Activated CD8-positive, alpha-beta memory T cell treated with anti-CD3 and anti-CD28 coated beads for 1 hour (primary cell): Measurements from ENCODE around the gene SYNRG.

Experiments used
- DNase-seq, 2 donors: peaks; one replicate each; pipeline ENCODE4 v3.0.0-alpha.2; 2020; ENCODE audit warnings: low read depth in 1 of 2; ENCODE audit errors: extremely low read depth in 1 of 2

Gene SYNRG

DNA sequence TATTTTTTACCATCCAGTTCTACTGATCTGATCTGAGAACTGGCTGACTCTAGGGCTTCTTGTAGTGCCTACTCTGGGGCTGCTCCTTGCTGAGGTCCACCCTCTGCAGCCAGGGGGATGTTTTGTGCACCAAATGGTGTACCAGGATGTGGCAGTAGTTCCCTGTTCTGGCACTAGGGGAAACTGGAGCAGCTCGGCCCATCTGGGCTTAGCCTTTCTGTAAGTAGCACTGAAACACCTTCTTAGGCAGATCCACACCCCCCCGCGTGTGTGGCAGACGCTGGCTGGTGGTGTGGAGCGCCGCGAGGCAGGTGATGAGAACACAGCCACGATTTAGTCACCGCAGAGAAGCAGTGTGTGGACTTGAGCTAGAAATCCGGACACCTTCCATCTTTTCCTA is 102.5 kb downstream of the SYNRG start:
- no peak for DNase-seq

DNA sequence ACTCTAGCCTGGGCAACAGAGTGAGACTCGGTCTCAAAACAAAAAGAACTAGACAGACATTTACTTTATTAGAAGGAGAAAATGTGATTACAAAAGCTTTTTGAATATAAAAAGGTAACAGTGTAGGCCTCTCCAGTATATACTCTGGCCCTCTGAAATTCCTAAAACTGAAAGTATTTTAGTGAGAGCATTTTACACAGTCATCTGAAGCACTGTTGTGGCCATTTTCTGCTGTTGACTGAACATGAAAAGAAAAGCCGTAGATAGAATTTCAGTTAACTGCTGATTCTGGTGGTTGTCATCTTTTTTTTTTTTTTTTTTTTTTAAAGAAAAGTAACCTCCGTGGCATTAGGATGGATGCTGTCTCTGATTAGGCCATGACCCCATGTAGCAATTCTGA is 103.9 kb downstream of the SYNRG start:
- DNase-seq = no peak

DNA sequence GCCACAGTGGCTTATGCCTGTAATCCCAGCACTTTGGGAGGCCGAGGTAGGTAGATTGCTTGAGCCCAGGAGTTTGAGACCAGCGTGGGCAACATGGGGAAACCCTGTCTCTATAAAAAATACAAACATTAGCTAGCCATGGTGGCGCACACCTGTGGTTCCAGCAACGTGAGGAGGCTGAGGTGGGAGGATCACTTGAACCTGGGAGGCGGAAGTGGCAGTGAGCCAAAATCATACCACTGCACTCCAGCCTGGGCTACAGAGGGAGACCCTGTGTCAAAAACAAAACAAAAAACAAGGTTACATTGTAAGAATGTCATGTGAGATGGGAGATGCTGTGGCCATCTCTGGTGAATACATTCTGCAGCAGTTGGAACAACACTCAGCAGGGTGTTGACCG is 106.1 kb downstream of the SYNRG start:
- no peak for DNase-seq

DNA sequence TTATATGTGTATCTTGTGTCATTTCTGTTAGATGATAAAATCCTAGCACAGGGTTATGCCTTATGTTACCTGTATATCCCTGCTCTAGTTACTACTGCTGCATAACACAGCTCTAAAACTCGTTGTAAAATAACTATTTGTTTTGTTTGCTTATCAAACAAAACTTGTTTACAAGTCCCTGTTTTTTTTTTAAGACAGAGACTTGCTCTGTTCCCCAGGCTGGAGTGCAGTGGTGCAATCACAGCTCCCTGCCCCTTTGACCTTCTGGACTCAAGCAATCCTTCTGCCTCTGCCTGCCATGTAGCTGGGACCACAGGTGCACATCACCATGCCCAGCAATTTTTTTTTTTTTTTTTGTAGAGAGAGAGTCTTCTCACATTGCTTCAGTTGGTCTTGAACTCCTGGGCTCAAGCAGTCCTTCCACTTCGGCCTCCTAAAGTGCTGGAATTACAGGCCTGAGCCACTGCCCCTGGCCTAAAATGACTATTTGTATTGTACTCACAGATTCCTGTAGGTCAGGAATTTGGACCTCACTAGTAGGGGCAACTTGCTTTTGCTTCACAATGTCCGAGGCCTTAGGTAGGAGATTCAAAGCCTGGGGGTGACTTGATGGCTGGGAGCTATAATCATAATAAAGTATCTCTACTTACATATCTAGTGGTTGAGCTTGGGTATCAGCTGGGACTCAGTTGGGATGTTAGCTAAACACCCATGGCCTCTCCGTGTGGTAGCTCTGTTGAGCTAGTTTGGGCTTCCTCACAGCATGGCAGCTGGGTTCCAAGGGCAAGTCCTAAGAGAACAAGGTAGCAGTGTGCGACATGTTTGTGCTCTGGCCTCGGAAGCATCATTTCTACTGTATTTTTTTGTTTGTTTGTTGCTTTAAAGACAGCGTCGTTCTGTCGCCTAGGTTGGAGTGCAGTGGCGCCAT is 106.9 kb downstream of the SYNRG start:
- DNase-seq = no peak

DNA sequence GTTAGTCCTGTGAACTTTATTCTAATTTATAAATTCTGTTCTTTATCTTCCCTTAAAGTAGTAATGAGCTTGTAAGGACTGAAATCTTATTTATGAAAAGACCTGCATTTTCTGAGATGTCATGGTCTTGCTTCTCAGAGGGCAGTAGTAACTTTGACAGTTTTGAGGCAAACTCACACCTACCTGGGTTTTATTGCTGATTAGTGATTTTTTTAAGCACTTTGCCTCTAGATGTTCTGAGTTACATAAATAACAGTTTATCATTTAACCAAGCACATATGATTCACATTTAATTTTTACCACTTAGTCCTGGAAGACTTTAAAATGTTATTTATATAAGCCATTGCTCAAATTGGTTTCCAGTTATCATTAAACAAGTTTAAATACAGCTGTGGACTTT is 108.8 kb downstream of the SYNRG start:
- DNase-seq = no peak

DNA sequence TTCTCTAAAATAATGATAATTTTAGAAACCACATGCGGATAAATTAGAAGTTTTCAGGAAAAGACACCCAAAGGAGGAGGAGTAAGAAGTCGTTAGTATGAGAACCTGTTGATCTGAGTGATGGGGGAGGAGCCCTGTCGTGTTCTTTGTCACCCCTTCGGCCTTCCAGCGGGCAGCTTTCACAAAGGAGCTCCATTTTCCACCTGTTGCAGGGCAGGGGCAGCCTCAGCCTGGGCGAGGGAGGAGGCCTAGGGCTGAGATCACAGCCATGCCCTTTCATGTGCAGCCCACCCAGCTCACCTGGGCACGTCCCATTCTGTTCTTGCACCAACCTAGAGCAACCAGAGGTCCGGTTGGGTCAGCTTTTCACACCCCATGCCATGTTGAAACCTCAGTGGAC is 114.2 kb downstream of the SYNRG start:
- no peak for DNase-seq

DNA sequence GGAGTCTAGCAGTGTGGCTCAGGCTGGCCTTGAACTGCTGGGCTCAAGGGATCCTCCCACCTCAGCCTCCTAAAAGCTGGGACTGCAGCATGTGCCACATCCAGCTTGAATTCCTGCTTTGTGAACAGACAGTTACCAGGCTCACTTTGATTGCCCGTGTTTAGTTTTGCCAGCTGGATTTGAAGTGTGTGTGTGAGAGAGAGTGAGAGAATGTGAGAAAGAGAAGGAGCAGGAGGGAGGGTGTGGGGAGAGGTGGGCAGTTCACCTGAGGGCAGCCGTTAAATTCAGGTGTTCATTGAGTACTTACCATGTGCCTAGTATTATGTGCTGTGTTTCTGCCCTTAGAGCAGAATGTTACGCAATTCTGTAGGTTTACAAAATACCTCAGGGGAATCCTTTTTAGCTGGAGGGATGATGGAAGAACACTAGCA is 114.8 kb downstream of the SYNRG start:
- DNase-seq = no peak

DNA sequence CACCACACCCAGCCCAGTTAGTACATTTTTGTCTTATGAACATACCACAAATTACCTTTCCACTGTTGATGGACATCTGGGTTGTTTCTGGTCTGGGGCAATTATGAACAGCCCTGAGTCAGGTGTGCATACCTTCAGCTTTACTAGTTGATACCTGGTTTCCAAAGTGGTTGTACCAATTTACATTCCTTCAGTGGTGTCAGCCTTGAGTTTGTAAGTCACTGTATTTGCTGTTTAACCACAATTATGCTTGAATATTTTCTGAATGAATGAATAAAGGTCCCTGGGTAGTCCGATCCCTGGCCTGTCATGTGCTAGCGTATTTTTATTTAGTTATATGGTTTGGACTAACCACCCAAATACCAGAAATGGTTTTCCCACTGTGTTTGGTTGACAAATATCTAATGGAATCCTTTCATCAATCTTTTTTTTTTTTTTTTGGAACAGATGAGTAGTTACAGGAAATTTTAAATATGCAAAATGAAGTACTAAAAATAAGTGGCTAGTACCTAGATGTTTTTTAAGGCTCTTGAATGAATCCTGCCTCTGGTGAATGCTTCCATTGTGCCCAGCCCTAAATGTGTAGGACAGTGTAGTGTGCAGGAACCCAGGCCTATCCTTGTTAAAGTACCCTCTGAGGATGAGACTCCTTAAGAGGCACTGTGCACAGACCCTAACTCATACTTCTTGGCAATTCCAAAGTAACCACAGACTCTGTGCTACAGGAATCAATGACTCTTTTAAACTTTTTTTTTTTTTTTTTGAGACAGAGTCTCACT is 115.8 kb downstream of the SYNRG start:
- no peak for DNase-seq

DNA sequence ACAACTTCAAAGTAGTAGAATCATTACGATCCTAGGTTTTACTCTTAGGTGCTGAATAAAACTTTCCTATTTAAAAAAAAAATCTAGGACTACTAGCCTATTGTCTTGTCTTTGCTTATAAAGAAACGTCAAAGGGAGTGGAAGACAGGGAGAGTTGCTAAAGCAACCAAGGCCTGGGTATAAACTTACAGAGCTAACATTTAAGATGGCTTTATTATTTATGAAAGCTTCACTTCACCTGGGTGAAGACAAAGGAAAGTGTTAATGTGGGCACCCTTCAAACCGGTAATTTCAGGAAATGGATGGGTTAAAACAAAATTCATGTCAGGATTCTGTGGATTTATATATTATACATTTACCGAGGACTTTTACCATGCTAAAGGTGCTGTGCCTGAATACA is 117.1 kb downstream of the SYNRG start:
- no peak for DNase-seq

DNA sequence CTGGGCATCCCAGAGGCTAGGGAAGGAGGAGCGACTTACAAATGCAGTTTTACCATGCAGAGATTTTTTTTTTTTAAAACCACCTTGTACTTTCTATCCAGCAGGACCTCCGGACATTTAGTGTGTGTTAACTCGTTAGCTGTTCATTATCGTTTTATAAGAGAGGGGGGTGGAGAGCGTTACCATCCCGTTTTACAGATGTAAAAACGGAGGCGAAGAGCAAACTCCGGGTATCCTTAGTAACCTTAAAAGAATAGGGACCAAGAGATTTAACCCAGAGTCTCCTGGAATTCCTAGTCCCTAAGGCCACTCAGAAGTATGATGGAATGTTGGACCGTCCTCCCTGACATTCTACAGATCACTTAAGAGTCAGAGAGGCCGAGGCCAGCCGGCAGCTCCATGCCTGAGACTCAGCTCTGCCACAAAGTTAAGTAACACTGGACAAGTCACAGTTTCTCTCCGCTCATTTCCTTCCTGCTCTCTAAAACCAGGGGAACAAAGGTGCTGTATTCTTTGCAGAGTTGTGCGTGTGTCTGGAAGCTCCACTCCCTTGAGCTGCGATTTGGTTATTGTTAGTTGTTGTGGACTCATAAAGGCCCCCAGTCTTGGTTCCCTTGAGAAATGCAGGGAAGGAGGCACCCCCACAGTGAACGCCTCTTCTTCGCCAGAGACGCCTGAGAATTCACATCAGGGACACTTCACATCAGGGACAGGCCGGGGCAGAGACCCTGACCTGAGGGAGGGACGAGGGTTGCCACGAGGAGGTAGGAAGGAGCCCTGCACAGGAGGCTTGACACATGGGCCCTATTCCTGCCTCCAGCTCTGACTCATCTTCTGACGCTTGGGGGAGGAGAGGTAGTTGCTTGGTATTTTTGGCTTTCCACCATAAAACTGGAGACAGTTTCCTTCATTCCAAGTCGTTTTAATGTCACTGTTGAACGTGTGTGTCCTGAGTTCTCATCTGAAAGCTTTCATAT is 118.3 kb downstream of the SYNRG start:
- no peak for DNase-seq

DNA sequence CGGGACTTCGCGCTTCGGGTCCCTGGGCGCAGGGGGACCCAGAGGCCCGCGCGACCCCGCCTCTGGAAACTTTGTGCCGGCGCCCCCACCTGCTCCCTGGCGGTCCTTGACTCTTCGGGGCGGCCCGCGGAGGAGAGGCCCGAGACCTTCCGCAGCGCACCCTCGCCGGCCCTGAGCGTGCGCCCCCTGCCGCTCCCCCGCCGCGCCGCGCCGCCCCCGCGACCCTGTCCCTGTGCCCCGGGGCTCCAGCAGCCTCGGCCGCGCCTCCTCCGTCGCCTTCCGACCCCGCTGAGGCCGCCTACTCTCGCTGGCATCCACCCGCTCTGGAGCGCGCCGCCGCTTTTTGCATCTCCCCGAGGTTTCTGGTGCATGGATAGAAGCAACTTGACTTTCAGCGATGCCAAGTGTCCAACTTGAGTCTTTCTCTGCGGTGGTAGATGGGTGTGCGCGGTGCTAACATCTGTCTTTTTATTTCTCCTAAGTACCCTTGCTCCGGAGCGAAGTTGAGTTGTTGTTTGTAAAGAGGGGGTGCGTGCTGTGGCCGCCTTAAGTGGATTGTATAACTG is 119.1 kb downstream of the SYNRG start:
- DNase-seq = peak; percentile 37 to 60

DNA sequence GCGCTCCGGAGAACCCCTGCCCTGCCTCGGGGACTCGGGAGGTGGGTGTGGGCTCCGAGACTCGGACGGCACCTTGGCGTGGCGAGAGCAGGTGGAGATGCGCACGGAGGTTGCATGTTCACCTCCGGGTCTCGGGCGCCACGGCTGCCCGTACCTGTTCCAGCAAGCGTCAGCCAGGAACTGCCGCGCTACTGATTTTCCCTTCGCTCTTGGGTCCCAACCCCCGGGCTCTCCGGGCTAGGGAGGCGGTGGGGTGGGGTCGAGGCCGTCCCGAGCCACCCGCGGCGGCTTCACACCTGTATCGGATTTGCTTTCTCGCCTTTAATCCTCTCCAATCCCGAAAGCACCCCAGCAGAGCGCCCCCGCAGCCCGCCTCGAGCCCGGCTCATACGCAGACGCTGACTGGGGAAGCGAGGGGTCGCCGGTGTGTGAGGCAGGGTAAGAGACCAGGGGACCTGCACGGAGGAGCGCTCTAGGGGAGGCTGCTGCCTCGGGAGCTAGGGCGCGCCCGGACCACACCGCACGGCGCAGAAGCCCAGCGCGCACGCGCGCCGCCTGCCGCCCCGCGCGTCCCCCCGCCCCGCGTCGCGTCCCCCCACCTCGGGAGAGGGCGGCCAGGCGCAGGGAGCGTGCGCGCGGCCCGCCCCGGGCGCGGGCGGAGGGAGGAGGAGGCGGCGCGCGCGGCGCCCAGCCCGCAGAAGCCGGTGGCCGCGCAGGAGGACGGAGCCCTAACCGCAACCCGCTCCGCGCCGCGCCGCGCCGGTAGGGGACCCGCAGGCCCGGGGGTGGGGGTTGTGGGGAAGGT is 119.8 kb downstream of the SYNRG start, which contains the start of gene DUSP14:
Gene DUSP14, plus strand, starts transcription at position 695 of the 805 bp plus-strand sequence. CDS start 22,382 bp downstream, outside the sequence.
- DNase-seq = peak; percentile 42 to 76

DNA sequence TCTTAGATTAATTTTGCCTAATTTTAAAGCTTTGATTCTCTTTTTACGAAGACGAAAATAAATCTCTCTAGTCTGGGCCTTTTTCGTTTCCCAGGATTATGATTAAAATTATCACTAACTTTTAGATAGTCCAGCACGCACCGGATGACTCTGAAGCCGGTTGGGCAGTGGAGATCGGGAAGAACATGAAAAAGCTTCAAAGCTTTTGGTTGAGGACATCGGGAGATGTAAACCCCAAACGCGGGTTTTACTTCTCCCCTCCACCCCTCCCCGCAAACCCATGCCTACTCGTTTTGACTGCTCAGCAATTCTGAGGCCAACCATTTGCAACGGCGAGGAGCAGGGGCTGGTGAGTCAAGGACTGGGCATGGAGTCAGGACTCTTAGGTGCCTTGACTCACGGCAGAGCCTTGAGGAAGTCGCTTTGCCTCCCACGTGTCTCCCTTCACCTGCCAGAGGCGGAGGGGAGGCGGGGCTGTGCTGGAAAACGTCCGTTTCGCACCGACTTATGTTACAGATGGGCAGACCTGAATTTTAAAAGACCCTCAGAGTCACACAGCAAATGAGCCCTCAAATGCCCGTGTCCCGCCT is 120.5 kb downstream of the SYNRG start:
- peak; percentile 18 to 31 for DNase-seq

DNA sequence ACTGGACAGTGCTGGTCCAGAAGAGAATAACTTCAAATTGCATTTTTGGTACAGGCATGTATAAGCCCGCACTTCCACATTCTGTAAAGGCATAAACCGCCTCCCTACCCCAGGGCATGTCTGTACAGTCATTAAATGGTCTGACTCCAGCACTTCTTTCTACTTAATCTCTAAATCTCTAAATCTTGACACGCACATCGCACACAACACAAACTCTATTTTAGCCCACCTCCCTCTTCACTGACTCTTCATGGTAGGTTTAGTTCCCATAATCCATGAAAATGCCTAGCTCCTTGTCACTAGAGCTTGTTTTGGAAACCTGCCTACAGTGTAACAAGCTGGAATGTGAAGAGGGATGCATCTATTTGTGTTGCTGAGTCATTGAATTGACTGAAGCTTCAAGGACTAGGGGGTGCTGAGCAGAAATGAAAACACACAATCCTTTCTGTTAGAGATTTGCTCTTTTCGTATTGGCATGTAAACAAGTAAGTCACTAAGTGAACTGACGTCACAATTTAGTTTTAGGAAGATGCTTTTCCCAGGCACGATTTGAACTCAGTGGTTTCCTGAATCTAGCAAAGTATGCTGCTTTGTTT is 121.1 kb downstream of the SYNRG start:
- no peak for DNase-seq

DNA sequence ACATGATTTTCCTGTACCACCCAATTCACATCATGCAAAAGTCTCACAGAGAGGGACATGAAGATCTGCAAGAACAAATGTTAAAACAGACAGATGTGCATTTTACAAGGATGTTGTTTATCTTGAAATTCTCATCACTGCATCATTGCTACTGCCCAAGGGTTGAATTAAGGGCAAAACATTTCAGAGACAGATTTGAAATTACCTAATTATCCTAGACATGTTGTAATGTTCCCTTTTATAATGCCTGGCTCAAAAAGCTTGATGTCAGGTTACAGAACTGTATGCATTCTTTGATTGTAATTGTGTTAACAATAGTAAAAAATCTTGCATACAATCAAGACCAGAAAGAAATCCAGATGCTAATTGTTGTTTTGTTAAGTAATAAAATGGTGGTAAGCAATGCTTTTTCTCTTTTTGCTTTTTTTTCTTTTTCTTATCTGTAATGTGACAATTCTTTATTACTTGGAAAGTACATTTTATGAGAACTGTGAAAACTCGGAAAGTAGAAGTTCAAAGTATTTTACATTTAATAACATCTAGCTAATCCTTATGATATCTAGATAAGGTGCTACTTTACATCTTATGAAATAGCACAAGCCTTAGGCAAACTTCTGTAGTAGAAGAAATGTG is 123.2 kb downstream of the SYNRG start:
- no peak for DNase-seq

DNA sequence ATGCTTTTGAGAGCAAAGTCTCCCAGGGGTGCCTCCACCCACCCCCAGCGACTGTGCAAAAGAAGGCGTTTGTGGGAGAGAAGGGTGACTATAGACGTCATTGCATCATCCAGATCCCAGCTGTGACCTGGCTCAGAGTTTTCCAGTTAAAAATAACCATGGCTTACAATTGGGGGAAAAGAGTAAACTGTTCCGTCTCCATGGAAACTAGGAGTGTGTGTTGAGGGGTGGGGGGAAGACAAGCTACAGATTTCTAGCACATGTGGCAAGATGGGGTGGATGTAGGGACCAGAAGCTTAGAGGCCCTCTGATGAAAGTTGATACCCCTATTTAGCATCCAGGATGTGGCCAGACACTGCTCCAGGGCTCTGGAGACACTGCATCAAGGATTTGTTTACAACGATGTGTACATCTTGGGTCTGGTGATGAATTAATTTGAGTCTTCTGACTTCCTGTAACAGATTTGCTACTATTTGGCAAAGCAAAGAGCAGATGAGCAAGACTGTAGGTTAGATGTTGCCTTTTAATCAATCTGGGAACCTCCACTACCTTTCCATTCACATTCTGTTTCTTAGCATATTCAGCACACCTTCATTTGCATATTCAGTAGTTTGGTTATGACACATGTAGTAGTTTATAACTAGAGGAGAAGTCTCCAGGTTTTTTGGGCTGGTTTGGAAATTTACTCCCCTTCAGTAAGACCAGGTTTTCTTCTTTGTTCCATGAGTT is 125.7 kb downstream of the SYNRG start:
- no peak for DNase-seq

DNA sequence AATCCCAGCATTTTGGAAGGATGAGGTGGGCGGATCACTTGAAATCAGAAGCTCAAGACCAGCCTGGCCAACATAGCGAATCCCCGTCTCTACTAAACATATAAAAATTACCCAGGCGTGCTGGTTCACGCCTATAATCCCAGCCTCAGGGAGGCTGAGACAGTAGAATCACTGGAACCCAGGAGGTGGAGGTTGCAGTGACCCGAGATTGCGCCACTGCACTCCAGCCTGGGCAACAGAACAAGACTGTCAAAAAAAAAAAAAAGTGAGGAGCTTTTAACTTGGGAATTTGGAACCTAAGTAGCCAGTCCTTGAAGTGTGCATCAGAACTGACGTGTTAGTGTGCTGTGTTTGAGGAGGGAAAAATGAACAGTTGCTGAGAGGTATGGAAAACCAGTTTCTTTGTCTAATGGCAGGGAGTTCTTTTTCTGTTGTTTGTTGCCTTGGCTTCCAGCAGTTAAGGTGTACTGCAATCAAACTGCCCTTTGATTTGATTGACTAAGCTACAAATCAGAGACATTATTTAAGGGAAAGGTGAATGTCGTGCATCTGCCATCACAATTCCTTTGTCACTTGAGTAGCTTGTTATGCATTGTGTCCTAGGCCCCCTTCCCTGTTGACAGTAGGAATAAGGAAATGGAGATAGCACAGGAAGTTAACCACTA is 128.1 kb downstream of the SYNRG start:
- DNase-seq = no peak
